Peyer's patch (tissue), 4 donors: ENCODE measurements around the gene AKAP6.
"Not testable (repeated sequence)": the region's sequence is repeated elsewhere in the genome, so short reads cannot be mapped to it uniquely, and the experiment has no call there.

Experiments
- CTCF ChIP-seq, 6 experiments: fragments of 450-650 bp in 4 of 6; fragments of 200-600 bp in 2 of 6; sonication (generic) in 1 of 6; IDR thresholded peaks; one replicate each; pipeline ENCODE4 v1.5.1; 2017 to 2019; ENCODE audit warnings: antibody characterized with exemption in 6 of 6, mild to moderate bottlenecking in 3 of 6, moderate library complexity in 1 of 6
- POLR2A ChIP-seq, 2 donors: fragments of 450-650 bp; IDR thresholded peaks; one replicate each; pipeline ENCODE4 v1.5.1; 2017; ENCODE audit warnings: antibody characterized with exemption in 2 of 2, mild to moderate bottlenecking in 2 of 2, moderate library complexity in 2 of 2

GRCh38 chr14:32387295-32387694, 58.2 kb downstream of the AKAP6 start:
- TF ChIP-seq CTCF, POLR2A (IDR thresholded peaks at IDR 0.05): not testable (repeated sequence)
